Measurements from ENCODE around the gene REV3L.

REV3L gene

DNA sequence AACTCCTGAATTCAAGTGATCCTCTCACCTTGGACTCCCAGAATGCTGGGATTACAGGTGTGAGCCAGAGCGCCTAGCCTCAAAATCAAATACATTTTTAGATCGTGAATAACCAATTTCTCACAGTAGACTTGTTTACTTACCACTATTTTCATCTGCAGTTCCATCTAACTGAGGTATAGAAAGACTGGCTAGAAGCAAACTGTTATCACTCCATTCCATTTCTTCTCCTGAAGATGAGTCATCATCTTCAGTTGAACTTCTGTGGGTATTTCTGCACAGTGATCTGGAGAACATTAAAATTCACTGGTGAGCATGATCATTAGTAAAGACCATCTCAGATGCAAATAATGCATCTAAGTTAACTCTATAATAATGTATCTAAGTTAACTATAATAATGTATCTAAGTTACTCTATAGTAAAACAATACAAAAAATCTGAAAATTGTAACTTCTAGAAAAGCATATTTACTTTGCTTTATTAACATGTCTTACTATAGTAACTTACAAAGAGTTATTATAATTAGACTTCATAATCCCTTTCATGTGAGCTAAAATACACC is 105.4 kb downstream of the REV3L start:
- DNase-seq = no peak
- Mint-ChIP-seq H3K36me3 (ENCODE audit: low read depth) (peaks cover 61% of the 10 kb centered on the region), H3K4me1 (peaks cover 24% of the 10 kb centered on the region), H3K27me3 (ENCODE audit: low read depth, poor library complexity) (no peaks in the 10 kb centered on the region), H3K9me3 (no peaks in the 10 kb centered on the region), H3K4me3 (no peak overlapping the region), H3K27ac (no peak overlapping the region)
- TF ChIP-seq CTCF (IDR thresholded peaks at IDR 0.05) = no peak

GRCh38 chr6:111367393-111368088 is 115.5 kb downstream of the REV3L start:
- DNase-seq = no peak
- Mint-ChIP-seq H3K9me3 (no peaks in the 10 kb centered on the region), H3K4me3 (no peak overlapping the region), H3K4me1 (no peaks in the 10 kb centered on the region), H3K27ac (no peak overlapping the region), H3K27me3 (ENCODE audit: low read depth, poor library complexity) (no peaks in the 10 kb centered on the region), H3K36me3 (ENCODE audit: low read depth) (peaks cover 49% of the 10 kb centered on the region)
- TF ChIP-seq CTCF (IDR thresholded peaks at IDR 0.05) = no peak

DNA sequence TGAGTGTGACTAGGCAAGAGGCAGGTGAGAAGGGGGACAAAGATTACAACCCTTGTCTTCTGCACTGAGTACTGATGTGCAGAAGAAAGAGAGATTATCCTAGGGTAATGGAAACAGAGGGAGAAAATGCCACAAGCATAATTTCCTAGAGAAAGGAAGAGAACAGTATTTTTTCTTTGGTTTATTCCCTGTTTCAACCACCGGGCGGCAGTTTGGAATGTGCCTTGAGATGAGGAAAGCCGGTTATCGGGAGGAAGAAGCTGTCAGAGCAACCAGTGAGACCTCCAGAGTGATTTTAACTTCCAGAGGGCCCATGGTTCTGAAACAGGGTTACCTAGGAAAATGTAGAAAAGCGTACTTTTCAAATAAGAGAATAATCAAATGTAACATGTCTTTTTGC is 121.4 kb downstream of the REV3L start:
- no peaks in the 10 kb centered on the region for H3K27me3 Mint-ChIP-seq (ENCODE audit: low read depth, poor library complexity)
- H3K27ac Mint-ChIP-seq = peak overlapping the region; percentile 83
- H3K36me3 Mint-ChIP-seq (ENCODE audit: low read depth) = peaks cover 24% of the 10 kb centered on the region
- H3K9me3 Mint-ChIP-seq = no peaks in the 10 kb centered on the region
- no peak for TF ChIP-seq CTCF (IDR thresholded peaks at IDR 0.05)
- peaks cover 12% of the 10 kb centered on the region for H3K4me1 Mint-ChIP-seq
- peak; percentile 26 for DNase-seq
- no peak overlapping the region for H3K4me3 Mint-ChIP-seq

GRCh38 chr6:111358454-111358853 is 124.6 kb downstream of the REV3L start:
- H3K4me3 Mint-ChIP-seq = no peak overlapping the region
- DNase-seq = no peak
- H3K36me3 Mint-ChIP-seq (ENCODE audit: low read depth) = peaks cover 35% of the 10 kb centered on the region
- no peaks in the 10 kb centered on the region for H3K9me3 Mint-ChIP-seq
- no peaks in the 10 kb centered on the region for H3K27me3 Mint-ChIP-seq (ENCODE audit: low read depth, poor library complexity)
- no peak overlapping the region for H3K27ac Mint-ChIP-seq
- no peak for TF ChIP-seq CTCF (IDR thresholded peaks at IDR 0.05)
- H3K4me1 Mint-ChIP-seq = peaks cover 13% of the 10 kb centered on the region

DNA sequence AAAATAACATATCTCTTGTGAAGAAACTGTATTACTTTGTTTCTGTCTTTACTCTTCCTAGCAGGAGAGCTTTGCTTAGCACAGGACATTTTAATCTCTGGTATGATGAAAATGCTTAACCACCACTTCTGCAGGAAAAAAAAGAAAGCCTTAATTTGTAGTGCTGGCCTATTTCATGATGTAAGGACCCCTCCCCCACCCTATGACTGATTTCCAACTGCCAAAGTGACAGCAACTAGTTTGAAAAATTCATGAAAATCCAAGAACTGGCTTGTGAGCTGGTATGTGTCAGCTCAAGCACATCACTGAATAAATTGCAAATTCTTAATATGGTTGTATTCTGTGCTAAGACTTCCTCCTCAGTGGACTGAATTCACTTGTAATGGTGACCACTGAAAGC is 125.3 kb downstream of the REV3L start:
- Mint-ChIP-seq H3K27ac (peak overlapping the region; percentile 36), H3K9me3 (no peaks in the 10 kb centered on the region), H3K27me3 (ENCODE audit: low read depth, poor library complexity) (no peaks in the 10 kb centered on the region), H3K4me1 (peaks cover 13% of the 10 kb centered on the region), H3K36me3 (ENCODE audit: low read depth) (peaks cover 30% of the 10 kb centered on the region), H3K4me3 (no peak overlapping the region)
- TF ChIP-seq CTCF (IDR thresholded peaks at IDR 0.05) = no peak
- DNase-seq = no peak

GRCh38 chr6:111356551-111356950 is 126.5 kb downstream of the REV3L start:
- Mint-ChIP-seq H3K4me3 (no peak overlapping the region), H3K27ac (peak overlapping the region; percentile 5), H3K36me3 (ENCODE audit: low read depth) (peaks cover 42% of the 10 kb centered on the region), H3K9me3 (no peaks in the 10 kb centered on the region), H3K27me3 (ENCODE audit: low read depth, poor library complexity) (no peaks in the 10 kb centered on the region), H3K4me1 (peaks cover 11% of the 10 kb centered on the region)
- DNase-seq = no peak
- no peak for TF ChIP-seq CTCF (IDR thresholded peaks at IDR 0.05)

Measured in nephron progenitor cell (in vitro differentiated cells).